GM18517 (cell line): Measurements from ENCODE around the gene ARF5.
"Not testable (repeated sequence)": the region's sequence is repeated elsewhere in the genome, so short reads cannot be mapped to it uniquely, and the experiment has no call there.

Experiments
- ATAC-seq: cut with Tn5 transposase; IDR thresholded peaks from one replicate; pipeline ENCODE4 v1.9.1; 2021; ENCODE audit warnings: mild to moderate bottlenecking, moderate library complexity; ENCODE audit not compliant: unreplicated experiment

The ARF5 gene

DNA sequence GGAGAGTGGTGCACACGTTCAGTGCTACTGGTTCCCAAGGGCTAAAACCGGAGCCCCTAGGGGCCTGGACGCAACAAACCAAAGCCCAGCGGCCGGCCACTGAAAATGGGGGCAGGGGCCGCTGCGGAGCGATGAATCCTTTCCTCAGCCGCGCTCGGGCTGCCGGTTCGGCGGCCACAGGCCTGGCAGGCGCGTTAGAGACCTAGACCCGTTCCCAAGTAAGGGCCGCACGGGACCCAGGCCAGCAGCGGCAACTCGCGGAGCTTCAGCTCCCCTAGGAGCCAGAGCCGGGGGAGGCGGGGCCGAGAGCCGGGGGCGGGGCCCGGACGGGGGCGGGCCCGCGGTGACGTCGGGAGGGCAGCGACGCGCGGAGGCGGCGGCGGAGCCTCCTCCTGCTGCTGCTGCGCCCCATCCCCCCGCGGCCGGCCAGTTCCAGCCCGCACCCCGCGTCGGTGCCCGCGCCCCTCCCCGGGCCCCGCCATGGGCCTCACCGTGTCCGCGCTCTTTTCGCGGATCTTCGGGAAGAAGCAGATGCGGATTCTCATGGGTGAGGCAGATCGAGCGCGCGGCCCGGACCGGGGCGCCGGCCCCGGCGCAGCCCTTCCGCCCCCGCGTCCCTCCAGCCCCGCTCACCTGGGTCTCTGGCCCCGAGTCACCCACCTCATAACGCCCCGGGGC, at the start of gene ARF5:
TSS of gene ARF5 (plus strand) at position 393 of the 678 bp plus-strand sequence. CDS start at position 481, 88 bp downstream.
- peak; percentile 61 for ATAC-seq

DNA sequence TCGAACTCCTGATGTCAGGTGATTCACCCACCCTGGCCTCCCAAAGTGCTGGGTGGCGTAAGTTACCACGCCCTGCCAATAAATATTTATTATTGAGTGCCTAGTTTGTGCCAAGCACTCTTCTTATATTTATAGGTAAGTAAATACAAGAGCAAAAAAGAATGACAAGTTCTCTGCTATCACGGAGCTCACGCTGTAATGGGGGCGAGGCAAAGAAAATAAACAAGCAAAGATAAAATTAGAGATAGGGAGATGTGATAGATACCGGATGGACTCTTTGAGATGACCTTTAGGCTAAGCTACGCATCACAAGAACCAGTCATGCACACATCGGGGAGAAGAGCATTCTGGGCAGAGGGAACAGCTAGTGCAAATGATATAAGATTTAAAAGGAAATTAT, 49.1 kb upstream of the ARF5 start:
- no peak for ATAC-seq

DNA sequence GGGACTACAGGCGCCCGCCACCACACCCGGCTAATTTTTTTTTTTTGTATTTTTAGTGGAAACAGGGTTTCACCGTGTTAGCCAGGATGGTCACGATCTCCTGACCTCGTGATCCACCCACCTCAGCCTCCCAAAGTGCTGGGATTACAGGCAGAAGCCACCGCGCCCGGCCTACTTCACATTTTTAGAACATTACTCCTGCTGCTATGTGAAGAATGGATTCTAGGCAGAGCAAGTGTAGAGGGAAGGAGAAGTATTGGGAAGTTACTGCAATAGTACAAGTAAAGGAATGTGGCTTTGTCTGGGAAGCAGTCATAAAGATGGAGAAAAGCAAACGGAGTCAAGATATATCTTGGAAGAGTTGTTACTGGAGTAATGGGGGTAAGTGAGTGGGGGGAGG, 47.8 kb upstream of the ARF5 start:
- not testable (repeated sequence) for ATAC-seq

DNA sequence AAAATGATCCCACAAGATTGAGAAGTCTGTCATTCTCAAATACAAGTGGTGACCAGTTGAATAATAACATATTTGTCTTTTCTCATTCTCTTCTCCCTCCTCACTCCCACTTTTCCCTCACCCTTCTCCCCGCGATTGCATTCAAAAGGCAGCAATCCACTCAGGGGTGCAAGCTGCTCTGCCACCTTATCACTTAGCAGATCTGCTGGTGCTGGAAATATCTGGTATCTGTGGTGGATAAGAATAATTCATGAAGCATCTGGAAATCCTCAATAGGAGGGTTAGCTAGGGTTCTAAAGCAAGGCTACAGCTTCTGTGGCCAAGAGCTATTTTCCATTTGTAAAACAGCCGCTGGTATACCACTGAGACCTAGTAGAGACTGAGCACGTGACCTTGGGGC, 46.7 kb upstream of the ARF5 start:
- no peak for ATAC-seq

DNA sequence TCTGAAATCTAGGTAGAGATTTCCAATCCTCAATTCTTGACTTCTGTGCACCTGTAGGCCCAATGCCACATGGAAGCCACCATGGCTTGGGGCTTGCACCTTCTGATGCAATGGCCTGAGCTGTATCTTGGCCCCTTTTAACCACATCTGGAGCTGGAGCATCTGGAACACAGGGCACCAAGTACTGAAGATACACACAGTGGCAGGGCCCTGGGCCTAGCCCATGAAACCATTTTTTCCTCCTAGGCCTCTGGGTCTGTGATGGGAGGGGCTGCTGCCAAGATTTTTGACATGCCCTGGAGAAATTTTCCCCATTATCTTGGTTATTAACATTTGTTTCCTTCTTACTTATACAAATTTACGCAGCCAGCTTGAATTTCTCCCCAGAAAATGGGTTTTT, 41.9 kb upstream of the ARF5 start:
- no peak for ATAC-seq

DNA sequence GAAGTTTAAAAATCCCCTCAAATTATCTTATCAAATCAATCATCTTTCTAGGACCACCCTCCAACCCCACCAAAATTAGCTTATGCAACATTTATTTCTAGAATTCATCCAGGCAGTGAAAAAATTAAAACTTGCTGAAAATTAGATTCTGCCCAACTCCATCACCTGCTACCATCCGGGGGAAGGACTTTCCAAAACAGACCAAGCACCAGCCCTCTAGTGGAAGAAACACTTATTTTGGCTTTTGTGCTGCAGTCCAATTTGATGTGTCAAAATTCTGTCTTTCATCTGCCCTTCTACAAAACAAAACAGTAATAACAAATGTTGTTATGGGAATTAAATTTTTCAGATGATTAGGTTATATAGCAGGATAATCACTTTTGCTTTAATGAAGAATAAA, 38.0 kb upstream of the ARF5 start:
- no peak for ATAC-seq

DNA sequence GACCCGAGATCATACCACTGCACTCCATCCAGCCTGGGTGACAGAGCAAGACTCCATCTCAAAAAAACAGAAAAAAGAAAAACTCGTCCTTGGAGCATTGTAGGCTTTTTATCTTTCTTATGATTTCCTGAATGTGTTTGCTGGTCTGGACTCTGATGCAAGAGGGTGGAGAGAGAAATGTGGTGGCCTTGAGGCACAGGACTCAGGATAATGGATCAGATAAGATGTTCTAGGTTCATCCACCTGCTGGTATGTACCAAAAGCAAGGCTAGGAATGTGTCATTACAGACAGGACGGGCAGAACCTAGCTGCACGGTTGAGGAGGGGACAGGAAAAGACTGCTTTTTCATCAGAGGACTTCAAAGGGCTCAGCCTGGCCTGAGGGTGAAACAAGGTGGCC, 36.3 kb upstream of the ARF5 start:
- no peak for ATAC-seq

DNA sequence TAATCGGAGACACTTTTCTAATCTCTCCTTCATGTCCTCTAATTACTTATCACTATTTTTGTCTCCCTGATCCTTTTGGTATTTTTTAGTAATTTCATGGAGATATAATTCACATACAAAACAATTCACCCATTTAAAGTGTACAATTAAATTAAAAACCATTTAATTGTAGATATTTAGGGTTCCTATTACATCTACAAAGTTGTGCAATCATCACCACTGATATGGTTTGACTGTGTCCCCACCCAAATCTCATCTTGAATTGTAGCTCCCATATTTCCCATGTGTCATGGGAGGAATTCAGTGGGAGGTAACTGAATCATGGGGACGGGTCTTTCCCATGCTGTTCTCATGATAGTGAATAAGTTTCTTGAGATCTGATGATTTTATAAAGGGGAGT, 31.8 kb upstream of the ARF5 start:
- no peak for ATAC-seq

DNA sequence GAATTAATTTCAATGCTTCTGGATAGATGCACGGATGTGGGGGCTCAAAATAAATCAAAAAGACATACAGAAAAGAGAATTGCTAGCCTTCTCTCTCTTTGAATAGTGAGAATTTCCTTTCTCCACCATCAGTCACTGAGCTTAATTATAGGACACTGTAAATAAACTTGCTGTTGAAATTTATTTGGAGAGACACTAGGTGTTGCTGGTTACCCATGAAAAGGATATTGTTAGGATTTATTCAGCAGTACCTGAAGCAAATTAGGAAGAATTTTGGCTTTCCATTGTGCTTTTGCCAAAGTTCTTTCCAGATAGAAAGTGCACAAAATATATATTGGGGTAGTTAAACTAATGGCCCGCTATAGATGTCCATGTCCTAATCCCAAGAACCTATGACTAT, 30.4 kb upstream of the ARF5 start:
- no peak for ATAC-seq

DNA sequence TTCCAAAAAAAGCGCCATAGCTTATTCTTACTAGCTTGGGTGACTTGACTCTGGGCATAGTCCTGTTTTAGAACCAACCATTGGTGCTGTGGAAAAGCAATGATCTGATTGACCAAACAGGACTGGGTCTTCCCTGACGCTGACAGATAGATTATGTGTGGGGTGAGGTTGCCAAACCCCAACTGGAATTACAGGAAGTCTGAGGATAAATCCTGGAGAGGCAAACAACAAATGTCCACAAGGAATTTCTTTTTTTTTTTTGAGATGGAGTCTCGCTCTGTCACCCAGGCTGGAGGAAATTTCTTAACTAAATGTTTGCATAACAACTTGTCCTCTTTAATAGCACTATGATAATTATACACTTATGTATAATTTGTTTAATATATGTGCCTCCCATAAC, 22.0 kb upstream of the ARF5 start:
- no peak for ATAC-seq

DNA sequence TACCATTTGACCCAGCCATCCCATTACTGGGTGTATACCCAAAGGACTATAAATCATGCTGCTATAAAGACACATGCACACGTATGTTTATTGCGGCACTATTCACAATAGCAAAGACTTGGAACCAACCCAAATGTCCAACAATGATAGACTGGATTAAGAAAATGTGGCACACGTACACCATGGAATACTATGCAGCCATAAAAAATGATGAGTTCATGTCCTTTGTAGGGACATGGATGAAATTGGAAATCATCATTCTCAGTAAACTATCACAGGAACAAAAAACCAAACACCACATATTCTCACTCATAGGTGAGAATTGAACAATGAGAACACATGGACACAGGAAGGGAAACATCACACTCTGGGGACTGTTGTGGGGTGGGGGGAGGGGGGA, 20.2 kb upstream of the ARF5 start:
- ATAC-seq = not testable (repeated sequence)

DNA sequence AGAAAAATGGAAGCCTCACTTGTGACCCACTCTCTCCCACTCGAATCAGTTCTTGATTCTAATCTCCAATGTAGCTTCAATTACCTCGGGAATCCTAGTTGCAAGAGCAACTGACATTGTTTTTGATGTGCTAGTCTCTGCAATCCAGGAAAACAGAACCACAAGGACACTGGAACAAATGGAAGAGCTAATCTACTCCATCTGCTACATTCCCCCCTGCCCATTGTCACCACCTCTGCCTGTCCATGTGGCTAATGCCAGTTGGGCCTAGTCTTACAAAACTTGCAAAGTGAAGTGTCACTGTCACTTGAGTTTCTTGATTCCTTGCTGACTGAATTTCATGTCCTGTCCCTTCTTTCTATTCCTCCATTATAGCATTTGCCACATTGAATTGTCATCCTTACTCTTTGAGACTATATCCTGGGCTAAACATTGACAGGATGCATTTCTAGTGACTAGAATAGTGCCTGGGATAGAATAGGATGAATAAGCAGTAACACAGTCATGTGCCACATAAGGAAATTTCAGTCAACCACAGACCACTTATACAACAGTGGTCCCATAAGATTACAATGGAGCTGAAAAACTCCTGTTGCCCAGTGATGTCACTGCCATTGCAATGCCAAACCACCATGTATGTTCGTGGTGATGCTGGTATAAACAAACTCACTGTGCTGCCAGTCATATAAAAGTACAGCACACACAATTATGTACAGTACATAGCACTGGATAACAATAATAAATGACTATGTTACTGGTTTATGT, 16.3 kb upstream of the ARF5 start:
- no peak for ATAC-seq

DNA sequence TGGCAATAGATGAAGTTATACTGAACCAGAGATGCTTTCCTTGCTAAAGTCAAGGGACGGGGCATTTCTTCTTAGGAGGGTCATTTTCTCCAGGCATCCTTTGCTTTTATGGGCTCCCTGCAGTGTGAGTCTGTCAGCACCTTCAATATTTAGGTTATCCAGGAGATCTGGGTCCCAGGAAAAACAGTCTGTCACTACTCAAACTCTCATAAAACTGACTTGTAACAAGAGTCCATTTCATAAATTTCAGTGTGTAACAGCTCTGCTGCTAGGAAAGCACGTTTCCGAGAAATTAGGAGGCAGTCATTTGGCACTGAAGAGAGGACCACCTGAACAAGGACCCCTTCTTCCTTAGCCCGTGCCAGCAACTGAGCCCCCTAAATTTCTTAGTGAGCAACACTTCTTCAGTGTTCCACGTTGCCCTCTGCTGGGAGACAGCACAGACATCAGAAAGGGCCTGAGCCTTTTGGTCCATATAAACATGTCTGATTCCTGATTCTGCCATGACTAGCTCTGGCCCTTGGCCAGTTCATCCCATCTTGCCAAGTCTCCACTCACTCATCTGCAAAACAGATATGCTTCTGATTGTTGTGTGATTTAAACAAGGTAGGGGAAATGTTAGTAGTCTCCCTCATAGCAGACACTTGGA, 10.1 kb upstream of the ARF5 start:
- ATAC-seq = no peak

DNA sequence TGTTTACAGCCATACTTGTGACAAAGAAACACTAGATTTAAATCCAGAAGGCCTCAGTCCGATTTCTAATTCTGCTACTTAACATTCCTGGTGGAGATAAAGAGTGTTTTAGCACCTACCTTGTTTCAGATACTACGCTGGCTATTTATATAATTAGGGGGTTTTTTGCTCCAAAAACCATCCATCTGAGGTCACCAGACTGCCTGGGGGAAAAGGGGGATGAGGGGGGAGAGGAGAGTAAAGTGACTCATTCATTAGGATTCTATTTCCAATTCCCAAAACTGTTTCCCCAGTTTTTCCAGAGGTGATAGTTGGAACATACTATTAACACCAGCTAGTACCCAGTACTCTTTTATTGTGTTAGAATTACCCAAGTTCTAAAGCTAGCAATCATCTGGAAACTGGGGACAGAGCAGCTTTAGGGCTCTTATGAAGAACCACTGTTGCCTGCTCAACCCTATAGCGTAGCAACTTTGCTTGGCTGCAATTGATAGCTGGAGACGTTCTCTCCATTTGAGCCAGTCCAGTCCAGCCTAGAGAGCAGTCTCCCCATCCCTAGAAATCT, 9.4 kb upstream of the ARF5 start:
- no peak for ATAC-seq

DNA sequence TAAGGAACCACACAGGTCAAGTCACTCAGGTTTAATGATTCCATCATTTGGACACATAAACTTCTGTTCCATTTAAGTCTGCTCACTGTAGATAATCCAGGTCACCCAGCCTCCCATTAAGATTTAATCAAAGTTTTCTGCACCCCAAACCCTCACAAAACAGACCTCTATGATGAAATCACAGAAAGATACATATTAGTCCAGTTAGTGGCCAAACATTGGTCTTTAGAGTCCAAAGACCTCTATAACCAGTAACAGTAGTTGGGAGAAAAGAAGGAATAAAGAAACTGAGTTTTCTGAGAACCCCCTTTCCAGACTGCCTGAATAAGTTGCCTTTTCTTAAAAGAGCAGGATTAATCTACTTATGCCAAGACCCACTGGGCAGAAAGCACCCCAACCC, 7.6 kb upstream of the ARF5 start:
- ATAC-seq = no peak

DNA sequence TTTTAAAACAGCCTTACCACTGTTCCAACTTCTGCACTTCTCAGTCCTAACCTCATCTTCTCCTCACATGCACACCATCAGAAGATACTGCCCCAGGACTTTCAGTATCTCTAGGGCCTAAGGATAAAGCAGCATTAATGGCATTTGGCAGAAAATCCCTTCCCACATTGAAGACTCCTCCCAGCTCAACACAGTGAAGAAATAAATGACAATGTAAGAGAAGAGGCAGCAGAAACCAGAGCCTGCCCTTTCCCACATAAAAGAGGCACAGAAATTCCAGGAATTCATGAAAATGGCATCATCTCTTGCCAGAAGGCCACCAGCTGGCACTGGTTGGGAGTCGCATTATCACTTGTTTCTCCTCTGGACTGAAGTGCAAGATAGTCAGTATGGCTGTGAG, 6.5 kb upstream of the ARF5 start:
- no peak for ATAC-seq

DNA sequence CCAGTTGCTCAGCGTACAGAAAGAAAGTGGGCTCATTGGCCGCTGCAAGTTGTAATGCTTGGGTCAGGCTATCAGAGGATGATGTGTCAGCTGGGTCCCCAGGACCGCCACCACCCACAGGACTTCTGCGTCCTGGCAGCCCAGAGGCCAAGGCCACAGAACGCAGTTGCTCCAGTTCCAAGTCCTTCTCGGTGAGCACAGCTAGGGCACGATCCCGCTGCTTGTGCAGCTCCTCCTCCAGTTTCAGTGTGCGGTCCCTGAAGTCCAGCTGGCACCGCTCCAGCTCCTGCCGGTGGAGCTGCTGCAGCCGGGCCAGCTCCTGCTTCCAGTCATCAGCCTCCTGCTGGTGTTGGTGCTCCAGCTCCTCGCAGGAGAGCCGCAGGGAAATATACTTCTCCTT, 5.8 kb upstream of the ARF5 start:
- ATAC-seq = no peak

DNA sequence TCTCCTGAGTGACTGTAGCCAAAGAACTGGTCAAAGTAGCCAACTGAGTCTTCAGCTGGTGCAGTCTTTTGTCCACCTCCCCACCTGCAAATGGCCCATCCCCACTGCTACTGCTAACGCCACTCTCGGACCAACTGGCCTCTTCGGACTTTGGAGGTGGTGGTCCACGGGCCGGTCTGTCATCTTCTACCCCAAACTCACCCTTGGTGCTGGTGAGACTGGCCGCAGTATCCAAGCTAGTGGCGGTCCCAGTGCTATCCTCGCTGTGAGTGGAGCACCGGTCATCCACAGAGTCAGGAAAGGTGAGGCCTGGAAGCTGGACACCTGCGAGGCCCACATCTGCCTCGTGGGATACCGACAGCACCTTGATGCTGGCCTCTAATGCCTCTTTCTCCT, 3.6 kb upstream of the ARF5 start:
- ATAC-seq = no peak

DNA sequence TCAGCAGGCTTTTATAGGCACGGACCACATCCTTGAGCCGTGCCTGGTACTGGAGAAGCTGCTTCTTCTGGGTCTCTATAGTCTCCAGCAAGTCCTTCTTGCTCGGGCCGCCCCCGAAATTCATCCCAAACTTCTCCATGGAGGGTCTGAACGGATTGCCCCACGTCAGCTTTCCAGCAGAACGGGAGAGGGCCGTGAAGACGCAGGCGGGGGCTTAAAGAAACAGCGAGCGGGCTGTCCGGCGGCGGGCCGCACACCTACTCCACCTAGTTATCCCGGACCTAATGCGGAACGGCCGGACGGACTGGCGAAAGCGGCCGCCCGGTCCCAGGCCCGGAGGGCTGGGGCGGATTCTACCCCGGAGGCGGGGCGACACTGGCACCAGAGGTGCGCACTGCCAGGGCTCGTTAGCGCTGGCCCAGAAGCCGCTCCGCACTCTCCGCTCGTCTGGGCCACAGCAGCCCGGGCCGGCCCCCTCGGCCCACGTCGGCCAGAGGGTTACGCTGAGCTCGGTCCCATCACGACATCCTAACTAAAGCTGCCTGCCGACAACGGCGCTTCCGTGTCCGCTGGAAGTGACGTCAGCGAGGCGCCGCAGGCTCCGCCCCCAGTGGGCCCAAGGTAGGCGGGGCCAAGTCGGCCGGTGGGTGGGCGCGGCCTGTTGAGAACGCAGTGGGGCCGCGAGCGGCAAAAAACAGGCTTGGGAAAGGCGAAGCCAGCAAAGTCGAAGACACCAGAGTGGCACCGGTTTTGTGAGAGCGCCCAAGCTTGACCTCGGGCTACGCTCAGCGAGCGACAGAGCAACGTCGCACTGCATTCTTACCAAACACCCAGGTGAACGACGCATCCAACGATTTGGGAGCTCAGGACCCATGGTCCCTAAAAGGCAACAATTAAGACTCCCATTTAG, 2.9 kb upstream of the ARF5 start, which contains the start of gene GCC1:
TSS of gene GCC1 (minus strand) at position 553 of the 910 bp plus-strand sequence. CDS start at position 139, 414 bp downstream.
- peak; percentile 80 for ATAC-seq

DNA sequence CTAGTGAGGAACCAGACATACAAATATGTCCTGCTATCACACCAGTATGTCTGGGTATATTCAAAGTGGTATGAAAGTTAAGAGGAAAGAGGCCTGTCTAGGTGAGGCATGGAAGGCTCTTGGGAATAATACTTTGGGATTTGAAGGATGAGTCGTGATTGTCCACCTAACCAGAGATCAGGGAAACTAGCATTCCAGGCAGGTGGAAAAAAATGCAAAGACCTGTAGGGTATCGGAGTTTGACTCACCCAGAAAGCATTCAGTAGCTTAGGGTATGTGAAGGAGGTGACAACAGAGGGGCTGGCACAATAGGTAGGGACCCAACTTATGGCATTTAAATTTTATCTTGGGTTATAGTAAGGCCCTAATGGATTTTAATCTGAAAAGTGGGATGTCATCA, 1.9 kb upstream of the ARF5 start:
- no peak for ATAC-seq

DNA sequence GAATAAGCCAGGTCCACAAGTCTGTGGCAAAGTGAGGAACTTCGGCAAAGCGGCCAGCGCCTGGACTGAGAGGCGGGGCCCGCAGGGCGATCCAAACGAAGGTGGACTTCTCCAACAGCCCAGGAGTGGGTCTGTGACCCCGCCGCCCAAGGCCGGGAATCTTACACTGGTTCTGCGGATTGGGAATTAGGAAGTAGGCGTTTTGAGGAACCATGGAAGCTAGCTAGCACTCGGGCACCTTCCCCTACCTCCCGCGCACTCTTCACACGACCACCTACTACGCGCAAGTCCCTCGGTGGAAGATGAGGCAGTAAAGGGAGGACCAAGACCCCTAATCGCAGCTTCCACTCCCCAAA, 570 bp upstream of the ARF5 start:
- ATAC-seq = no peak
